Motor neuron (in vitro differentiated cells): ENCODE data around the gene ZNF526. TPM values are rescaled to one million over a fixed set of nuclear protein-coding genes. Genes with fewer than 3 reads are reported as not detected.

ENCODE experiments used
- total RNA-seq, 8 experiments: library from RNA; unstranded; fragments of 300-600 nt; gene quantifications; 2 replicates each; pipeline versions ENCODE4 v1.2.3 to v1.2.4, GENCODE V29; 2022

The ZNF526 gene
- total RNA-seq, 8 experiments from 2014 or later = 5.1 to 14.1 (median 8.0) TPM

Other genes starting within 250 kb of the ZNF526 start
- gene ATP1A3, start 226.1 kb upstream of the ZNF526 start, total RNA-seq = 100 to 1,000 TPM in 4 of 8 experiments, 10 to 100 TPM in 1, 1 to 10 TPM in 3; 2.4 to 243 (median 117) TPM
- gene GRIK5, start 150.1 kb upstream of the ZNF526 start, total RNA-seq = 10 to 100 TPM in 3 of 8 experiments, 1 to 10 TPM in 3, under 1 TPM in 2; 0.41 to 19.5 (median 6.1) TPM
- gene ZNF574, start 144.1 kb upstream of the ZNF526 start, total RNA-seq = 10 to 100 TPM in 6 of 8 experiments, 1 to 10 TPM in 2; 7.4 to 17.4 (median 11.6) TPM
- gene POU2F2, start 87.9 kb upstream of the ZNF526 start, total RNA-seq = 10 to 100 TPM in 4 of 8 experiments, 1 to 10 TPM in 2, under 1 TPM in 2; 0.54 to 30.6 (median 7.7) TPM
- gene DEDD2, start 2.6 kb upstream of the ZNF526 start, total RNA-seq = 10 to 100 TPM; 17.9 to 35.9 (median 24.7) TPM
- 10 to 100 TPM; 17.7 to 30.0 (median 26.5) TPM for gene GSK3A, start 22.3 kb downstream of the ZNF526 start, total RNA-seq
- gene ERF, start 34.8 kb downstream of the ZNF526 start, total RNA-seq = 10 to 100 TPM in 7 of 8 experiments, 1 to 10 TPM in 1; 8.4 to 55.4 (median 17.4) TPM
- gene CIC, start 48.9 kb downstream of the ZNF526 start, total RNA-seq = 10 to 100 TPM; 15.8 to 59.1 (median 27.9) TPM
- gene PRR19, start 81.8 kb downstream of the ZNF526 start, total RNA-seq = 1 to 10 TPM in 6 of 8 experiments, under 1 TPM in 2; 0.92 to 2.6 (median 1.1) TPM
- gene PAFAH1B3, start 82.3 kb downstream of the ZNF526 start, total RNA-seq = 100 to 1,000 TPM in 4 of 8 experiments, 10 to 100 TPM in 4; 19.2 to 230 (median 114) TPM
- gene TMEM145, start 93.0 kb downstream of the ZNF526 start, total RNA-seq = 10 to 100 TPM in 2 of 8 experiments, 1 to 10 TPM in 4, under 1 TPM in 1, not detected in 1; 0.42 to 18.5 (median 5.9) TPM
- gene MEGF8, start 105.3 kb downstream of the ZNF526 start, total RNA-seq = 10 to 100 TPM in 7 of 8 experiments, 1 to 10 TPM in 1; 9.8 to 72.2 (median 28.7) TPM
- 1 to 10 TPM in 3 of 8 experiments, under 1 TPM in 3, not detected in 2; 0.76 to 4.6 (median 1.1) TPM for gene CNFN, start 170.0 kb downstream of the ZNF526 start, total RNA-seq
- gene LIPE, start 207.1 kb downstream of the ZNF526 start, total RNA-seq = 10 to 100 TPM in 3 of 8 experiments, 1 to 10 TPM in 5; 4.2 to 13.5 (median 7.2) TPM
- gene CXCL17, start 222.6 kb downstream of the ZNF526 start, total RNA-seq = under 1 TPM in 5 of 8 experiments, not detected in 3; 0.11 to 0.57 (median 0.36) TPM